Mesothelial cell of epicardium (in vitro differentiated cells): ENCODE data around the gene KLK11. TPM values are rescaled to one million over a fixed set of nuclear protein-coding genes. Genes with fewer than 3 reads are reported as not detected.
A peak's percentile ranks its signal among the peaks of the same experiment; 100 is the strongest.

ENCODE experiments used
- DNase-seq, 2 experiments: peaks; one replicate each; pipeline ENCODE4 v3.0.0; 2021; ENCODE audit warnings: low spot score in 2 of 2; ENCODE audit not compliant: unreplicated experiment in 2 of 2
- H3K27ac Mint-ChIP-seq: 2 replicates; pipeline ENCODE4 v1.8.0; 2021; ENCODE audit warnings: mixed read lengths
- H3K27me3 Mint-ChIP-seq: 2 replicates; pipeline ENCODE4 v1.8.0; 2021; ENCODE audit warnings: low read depth, mixed read lengths
- H3K36me3 Mint-ChIP-seq: 2 replicates; pipeline ENCODE4 v1.8.0; 2021; ENCODE audit warnings: mixed read lengths
- H3K4me1 Mint-ChIP-seq: 2 replicates; pipeline ENCODE4 v1.8.0; 2021; ENCODE audit warnings: mixed read lengths
- H3K4me3 Mint-ChIP-seq: 2 replicates; pipeline ENCODE4 v1.8.0; 2021; ENCODE audit warnings: mild to moderate bottlenecking, moderate library complexity, mixed read lengths
- H3K9me3 Mint-ChIP-seq: 2 replicates; pipeline ENCODE4 v1.8.0; 2021; ENCODE audit warnings: mixed read lengths
- total RNA-seq: library from RNA; stranded (reverse); gene quantifications from 3 replicates; pipeline ENCODE4 v1.2.1, GENCODE V29; 2021
- TF ChIP-seq, protein P1 (sequence below): fragments of 200-600 bp; sonication (generic); IDR thresholded peaks from one replicate; pipeline ENCODE4 v1.5.0; 2021; ENCODE audit warnings: antibody characterized with exemption; ENCODE audit not compliant: unreplicated experiment

The KLK11 gene
- total RNA-seq, 1 donor from 2014 or later = not detected

- DNase-seq = no peak
- Mint-ChIP-seq H3K9me3 (no peaks in the 10 kb centered on the region), H3K4me1 (peaks cover 21% of the 10 kb centered on the region), H3K27ac (peak overlapping the region; percentile 47), H3K36me3 (no peaks in the 10 kb centered on the region), H3K27me3 (peaks cover 92% of the 10 kb centered on the region), H3K4me3 (peak overlapping the region; percentile 60)
- TF ChIP-seq, protein P1, sequence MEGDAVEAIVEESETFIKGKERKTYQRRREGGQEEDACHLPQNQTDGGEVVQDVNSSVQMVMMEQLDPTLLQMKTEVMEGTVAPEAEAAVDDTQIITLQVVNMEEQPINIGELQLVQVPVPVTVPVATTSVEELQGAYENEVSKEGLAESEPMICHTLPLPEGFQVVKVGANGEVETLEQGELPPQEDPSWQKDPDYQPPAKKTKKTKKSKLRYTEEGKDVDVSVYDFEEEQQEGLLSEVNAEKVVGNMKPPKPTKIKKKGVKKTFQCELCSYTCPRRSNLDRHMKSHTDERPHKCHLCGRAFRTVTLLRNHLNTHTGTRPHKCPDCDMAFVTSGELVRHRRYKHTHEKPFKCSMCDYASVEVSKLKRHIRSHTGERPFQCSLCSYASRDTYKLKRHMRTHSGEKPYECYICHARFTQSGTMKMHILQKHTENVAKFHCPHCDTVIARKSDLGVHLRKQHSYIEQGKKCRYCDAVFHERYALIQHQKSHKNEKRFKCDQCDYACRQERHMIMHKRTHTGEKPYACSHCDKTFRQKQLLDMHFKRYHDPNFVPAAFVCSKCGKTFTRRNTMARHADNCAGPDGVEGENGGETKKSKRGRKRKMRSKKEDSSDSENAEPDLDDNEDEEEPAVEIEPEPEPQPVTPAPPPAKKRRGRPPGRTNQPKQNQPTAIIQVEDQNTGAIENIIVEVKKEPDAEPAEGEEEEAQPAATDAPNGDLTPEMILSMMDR = no peak
Measured at GRCh38 chr19:51018745-51019543, 7.5 kb downstream of the KLK11 start.

- Mint-ChIP-seq H3K27me3 (peaks cover 90% of the 10 kb centered on the region), H3K9me3 (no peaks in the 10 kb centered on the region), H3K27ac (no peak overlapping the region), H3K4me1 (peaks cover 21% of the 10 kb centered on the region), H3K36me3 (no peaks in the 10 kb centered on the region), H3K4me3 (peak overlapping the region; percentile 73)
- DNase-seq = peak in 1 of 2 experiments; percentile 73
- TF ChIP-seq, protein P1 = peak; percentile 52
Measured at GRCh38 chr19:51016798-51017683, 9.4 kb downstream of the KLK11 start.

DNA sequence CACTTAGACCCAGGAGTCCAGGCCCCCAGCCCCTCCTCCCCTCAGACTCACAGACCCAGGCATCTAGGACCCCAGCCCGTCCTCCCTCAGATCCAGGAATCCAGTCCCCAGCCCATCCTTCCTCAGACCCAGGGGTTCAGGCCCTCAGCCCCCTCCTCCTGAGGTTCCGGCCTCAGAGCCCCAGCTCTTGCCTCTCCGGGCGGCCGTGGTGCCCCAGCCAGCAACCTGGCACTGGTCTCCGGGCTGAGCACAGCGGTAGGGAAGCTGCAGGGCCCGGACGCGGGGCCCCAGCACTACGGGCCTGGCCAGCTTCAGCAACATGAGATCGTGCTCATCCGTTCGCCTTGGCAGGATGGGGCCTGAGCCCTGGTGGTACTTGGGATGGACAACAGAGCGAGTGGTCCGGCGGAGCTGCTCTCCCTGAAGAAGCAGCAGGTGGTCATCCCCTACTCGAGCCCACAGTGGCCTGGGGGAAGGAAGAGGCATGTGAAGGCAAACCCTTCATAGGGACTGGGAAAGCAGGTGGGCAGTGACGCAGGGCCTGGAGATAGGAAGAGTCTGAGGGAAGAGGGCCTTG lies 10.6 kb downstream of the KLK11 start:
- H3K9me3 Mint-ChIP-seq = no peaks in the 10 kb centered on the region
- peaks cover 90% of the 10 kb centered on the region for H3K27me3 Mint-ChIP-seq
- H3K4me3 Mint-ChIP-seq = peak overlapping the region; percentile 20
- H3K36me3 Mint-ChIP-seq = no peaks in the 10 kb centered on the region
- TF ChIP-seq, protein P1 = no peak
- peaks cover 19% of the 10 kb centered on the region for H3K4me1 Mint-ChIP-seq
- DNase-seq = no peak
- no peak overlapping the region for H3K27ac Mint-ChIP-seq

- Mint-ChIP-seq H3K27ac (no peak overlapping the region), H3K36me3 (no peaks in the 10 kb centered on the region)
- TF ChIP-seq, protein P1 = no peak
Measured at GRCh38 chr19:51014242-51014641, 12.2 kb downstream of the KLK11 start.

GRCh38 chr19:51012661-51013190 lies 13.7 kb downstream of the KLK11 start:
- H3K4me3 Mint-ChIP-seq = no peak overlapping the region
- no peak for DNase-seq
- H3K9me3 Mint-ChIP-seq = no peaks in the 10 kb centered on the region
- H3K27me3 Mint-ChIP-seq = peaks cover 85% of the 10 kb centered on the region
- peaks cover 10% of the 10 kb centered on the region for H3K4me1 Mint-ChIP-seq
- TF ChIP-seq, protein P1 = no peak
- H3K27ac Mint-ChIP-seq = no peak overlapping the region
- H3K36me3 Mint-ChIP-seq = no peaks in the 10 kb centered on the region

More at GRCh38 chr19:51014242-51014641, 12.2 kb downstream of the KLK11 start:
- DNase-seq = no peak
- Mint-ChIP-seq H3K9me3 (no peaks in the 10 kb centered on the region), H3K27me3 (peaks cover 90% of the 10 kb centered on the region), H3K4me1 (peaks cover 15% of the 10 kb centered on the region), H3K4me3 (no peak overlapping the region)
